GM21619 (cell line): ENCODE measurements around the gene PSMG3.
"Not testable (repeated sequence)": the region's sequence is repeated elsewhere in the genome, so short reads cannot be mapped to it uniquely, and the experiment has no call there.

Experiments used
- ATAC-seq: cut with Tn5 transposase; IDR thresholded peaks from one replicate; pipeline ENCODE4 v1.9.1; 2021; ENCODE audit not compliant: unreplicated experiment

PSMG3 gene

DNA sequence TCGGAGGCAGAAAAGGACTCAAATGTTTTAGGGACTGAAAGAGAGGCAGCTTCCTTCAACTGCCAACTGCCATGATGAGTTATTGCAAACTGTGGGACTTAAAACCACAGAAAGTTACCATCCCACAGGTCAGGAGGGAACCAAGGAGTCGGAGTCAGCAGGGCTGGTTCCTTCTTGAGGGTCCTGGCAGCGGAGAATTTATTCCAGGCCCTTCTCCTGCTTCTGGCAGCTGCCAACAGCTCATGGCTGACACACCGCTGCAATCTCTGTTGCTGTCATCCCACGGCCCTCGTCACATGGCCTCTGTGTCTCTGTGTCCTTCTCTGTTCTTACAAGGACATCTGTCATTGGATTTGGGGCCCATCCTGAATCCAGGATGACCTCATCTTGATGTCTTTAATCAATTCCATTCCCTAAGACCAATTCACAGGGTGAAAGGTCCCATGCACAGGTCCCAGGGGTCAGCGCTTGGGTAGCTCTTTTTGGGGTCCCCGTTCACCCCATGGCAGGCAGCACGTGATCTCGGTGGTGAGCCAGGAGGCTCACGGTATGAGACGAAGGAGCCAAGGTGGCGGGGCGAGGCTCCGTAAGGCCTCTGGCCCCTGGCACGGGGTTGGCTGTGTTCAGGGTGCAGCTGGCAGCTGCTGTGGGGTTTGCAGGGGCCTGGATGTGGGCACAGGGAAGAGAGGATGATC lies 27.4 kb upstream of the PSMG3 start:
- no peak for ATAC-seq

DNA sequence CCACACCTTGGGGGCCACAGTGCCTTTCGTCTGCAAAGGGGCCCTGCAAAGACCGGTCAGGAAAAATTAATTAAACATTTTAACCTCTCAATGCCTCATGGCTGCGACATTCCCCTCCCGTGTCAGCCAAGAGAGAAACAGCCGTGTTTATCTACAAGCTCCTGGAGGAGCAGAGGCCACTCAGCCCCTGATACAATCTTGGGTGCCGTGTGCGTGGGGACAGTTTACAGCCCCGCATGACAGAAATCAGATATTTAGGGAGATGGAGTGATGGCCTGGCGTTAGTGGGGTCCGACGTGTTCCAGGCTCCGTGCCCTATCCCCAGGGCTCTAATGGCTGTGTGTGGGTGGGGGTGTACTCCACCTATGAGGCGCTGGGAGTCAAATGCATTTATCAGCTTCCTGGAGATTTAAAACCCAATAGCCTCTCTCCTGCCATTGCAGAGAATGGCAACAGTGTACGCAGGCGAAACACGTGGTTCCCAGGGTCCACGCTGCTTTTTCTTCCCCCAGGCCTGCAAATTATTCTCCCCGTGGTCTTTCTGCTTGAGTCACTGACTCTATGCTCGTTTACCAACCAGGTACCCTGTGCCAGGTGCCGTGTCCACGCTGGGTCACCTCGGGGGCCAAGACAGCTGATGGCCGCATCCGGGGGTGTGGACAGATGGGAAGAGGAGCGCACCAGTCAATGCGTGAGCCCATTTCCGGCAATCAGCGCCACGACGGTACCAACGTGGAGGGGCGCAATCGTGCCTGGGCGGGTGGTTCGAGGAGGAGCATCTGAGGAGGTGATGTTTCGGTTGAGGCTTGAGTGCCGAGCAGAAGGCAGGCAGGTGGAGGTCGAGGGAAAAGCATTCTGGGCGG lies 26.6 kb upstream of the PSMG3 start:
- ATAC-seq, result no peak

DNA sequence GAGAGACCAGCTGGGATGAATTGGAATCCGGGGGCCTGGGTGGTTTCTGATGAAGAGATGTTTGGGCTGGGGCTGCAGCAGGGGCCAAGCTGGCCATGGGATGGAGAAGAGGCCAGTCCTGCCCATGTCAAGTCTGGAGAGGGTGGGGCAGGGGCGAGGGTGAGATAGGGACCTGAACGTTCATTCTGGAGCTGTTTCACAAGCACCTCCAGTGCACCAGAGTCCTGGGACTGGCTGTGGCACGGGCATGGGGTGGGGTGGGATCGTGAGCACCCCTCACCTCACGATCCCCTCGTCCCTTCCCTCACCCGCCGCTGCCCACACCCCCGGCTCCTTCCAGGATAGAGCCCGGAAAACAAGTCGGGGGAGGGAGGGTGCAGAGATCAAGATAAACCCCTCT lies 25.8 kb upstream of the PSMG3 start:
- ATAC-seq, result no peak

DNA sequence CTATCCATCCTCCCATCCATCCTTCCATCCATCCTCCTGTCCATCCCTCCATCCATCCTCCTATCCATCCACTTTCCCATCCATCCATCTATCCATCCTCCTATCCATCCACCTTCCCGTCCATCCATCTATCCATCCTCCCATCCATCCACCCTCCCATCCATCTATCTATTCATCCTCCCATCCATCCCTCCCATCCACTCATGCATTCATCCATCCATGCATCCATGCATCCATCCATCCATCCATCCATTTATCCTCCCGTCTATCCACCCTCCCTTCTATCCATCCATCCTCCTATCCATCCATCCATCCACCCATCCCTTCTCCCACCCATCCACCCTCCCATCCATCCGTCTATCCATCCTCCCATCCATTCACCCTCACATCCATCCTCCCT lies 25.2 kb upstream of the PSMG3 start:
- ATAC-seq, result no peak

DNA sequence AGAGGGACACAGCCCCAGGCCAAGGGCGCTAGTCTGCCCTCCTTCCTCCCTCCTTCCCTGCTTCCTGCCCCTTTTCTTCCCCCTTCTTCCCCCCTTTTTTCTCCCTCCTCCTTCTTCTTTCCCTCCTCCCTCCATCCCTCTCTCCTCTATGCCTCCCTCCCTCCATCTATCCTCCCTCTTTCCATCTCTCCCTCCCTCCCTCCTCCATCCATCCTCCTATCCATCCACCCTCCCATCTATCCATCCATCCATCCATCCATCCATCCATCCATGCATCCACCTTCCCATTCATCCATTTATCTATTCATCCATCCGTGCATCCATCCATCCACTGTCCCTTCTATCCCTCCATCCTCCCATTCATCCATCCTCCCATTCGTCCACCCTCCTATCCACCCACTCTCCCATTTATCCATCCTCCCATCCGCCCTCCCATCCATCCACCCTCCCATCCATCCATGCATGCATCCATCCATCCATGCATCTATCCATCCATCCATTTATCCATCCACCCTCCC lies 24.1 kb upstream of the PSMG3 start:
- no peak for ATAC-seq

DNA sequence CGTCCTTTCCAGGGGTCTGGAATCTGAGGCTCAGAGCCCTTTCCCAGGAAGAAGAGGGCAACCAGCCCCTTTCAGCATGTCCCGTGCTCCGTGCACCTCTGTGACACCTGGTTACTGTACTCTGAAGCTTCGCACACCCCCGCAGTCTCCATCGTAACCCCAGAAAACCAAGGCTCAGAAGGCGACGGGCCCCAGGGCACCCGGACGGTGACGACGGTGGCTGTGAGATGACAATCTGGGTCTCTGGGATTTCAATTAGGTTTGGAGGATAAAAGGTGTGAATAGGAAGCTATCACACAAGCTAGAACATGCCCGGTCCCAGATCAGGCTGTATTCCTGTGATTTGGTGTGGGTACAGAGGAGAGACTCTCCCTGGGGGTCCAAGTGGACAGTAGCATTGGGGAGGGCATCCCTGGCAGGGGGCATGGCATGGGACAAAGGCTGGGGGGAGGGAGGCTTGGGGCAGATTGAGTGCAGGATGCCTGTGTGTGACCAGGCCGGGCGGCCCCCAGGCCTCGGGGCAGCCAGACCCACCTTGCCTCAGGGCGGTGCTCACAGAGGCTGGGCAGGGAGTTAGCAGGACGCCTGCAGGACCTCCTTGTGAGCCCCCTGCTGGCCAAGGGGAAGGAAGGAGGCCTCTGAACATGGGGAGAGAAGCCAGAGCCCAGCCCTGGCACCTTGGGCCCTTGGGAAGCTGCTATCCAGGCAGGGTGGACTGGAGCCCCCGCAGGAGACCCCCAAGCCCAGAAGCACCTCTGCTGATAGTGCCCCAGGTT lies 23.4 kb upstream of the PSMG3 start:
- ATAC-seq, result no peak

DNA sequence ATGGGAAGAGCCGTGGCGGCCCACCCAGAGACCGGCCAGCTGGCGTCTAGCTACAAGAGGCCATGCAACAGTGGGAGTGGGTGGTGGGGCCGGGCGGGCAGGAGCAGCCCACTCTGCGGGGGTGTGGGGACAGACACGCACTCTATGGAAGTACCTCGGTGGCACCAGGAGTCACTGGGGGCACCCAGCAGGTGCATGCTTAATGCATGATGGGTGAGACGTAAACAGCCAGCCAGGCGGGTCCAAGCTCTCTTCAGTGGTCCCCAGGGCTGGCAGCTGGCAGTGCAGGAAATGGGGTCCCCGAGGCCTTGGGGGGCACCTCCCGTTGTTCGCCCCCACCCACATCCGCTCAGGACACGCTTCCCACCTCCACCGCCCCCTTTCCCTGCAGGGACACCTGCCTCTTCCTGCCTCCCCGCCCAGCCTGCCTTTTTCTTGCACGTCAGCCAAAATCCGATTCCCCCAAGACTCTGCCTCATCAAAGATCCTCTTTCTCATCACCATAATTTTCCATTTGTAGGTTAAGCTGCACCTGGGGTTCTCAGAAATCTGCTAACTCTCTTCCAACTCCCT lies 22.6 kb upstream of the PSMG3 start:
- no peak for ATAC-seq

DNA sequence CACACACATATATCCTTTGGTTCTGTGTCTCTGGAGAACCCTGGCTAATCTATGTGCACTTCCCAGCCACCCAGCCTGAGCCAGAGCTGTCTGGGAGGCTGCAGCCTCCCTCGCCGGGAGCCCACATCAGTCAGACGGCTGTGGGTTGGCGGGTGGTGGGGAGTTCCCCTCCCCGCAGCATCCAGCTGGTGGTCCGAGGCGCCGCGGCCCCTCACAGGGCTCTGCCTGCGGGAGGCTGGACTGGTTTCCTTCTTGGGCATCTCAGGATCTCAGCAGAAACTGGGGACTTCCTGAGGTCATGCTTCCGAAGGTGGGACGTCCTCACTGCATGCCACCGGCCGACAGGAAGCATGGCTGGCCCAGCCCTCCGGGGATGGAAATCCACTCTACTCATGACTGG lies 22.0 kb upstream of the PSMG3 start:
- ATAC-seq, result no peak

DNA sequence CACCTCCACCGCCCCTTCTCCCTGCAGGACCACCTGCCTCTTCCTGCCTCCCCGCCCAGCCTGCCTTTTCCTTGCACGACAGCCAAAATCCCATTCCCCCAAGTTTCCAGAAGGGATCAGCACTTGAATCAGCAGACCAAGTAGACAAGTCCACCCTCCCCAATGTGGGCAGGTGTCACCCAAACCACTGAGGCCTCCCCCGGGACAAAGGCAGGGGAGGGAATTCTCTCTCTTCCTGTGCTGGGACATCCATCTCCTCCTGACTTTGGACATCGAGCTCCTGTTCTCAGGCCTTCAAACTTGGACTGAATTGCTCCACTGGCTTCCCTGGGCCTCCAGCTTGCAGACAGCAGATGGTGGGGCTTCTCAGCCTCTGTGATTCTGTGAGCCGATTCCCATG lies 21.6 kb upstream of the PSMG3 start:
- ATAC-seq, result no peak

DNA sequence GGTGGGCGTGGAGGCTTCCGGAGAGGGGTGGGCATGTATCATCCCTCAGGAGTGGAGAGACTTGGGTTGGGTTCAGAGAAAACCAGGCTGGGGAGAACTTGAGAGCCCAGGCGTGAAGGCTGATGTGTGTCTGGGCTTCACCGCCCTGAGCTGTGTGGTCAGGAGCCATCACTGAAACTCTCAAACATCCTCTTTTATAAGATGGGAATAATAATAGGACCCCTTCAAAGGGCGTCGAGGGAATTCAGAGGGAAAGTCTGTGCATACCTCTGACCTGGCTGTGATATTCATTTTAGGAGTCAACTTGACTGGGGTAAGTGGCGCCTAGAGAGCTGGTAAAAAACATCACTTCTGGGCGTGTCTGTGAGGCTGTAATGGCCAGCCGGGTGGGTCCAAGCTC lies 21.1 kb upstream of the PSMG3 start:
- ATAC-seq, result no peak

DNA sequence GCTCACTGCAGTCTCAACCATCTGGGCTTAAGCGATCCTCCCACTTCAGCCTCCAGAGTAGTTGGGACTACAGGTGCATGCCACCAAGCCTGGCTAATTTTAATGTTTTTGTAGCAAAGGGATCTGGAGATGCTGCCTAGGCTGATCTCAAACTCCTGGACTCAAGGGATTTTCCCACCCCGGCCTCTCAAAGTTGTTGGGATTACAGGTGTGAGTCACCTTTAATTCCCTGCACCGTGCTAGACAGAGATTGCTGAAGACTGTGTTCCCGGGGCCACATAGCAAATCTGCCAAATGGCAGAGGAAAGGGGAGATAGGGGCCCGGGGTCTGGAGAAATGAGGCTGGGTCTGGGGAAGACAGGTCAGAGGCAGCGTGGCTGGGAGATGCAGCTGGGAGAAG lies 20.6 kb upstream of the PSMG3 start:
- ATAC-seq, result no peak

DNA sequence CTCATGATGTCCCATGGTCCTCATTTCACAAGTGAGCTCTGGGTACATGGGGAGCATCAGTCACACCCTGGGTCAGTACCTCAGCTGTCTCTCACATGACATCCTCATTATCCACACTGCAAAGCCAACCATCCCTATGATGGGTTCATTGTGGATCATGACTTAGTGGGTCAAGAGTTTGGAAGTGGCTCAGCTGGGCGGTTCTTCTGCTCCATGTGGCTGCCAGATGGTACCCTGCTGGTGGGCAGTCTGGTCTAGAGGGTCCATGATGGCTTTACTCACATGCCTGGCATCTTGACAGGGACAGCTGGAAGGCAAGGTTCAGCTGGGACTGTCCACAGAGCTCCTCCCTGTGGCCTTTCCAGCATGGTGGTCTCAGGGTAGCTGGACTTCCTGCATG lies 19.1 kb upstream of the PSMG3 start:
- no peak for ATAC-seq

DNA sequence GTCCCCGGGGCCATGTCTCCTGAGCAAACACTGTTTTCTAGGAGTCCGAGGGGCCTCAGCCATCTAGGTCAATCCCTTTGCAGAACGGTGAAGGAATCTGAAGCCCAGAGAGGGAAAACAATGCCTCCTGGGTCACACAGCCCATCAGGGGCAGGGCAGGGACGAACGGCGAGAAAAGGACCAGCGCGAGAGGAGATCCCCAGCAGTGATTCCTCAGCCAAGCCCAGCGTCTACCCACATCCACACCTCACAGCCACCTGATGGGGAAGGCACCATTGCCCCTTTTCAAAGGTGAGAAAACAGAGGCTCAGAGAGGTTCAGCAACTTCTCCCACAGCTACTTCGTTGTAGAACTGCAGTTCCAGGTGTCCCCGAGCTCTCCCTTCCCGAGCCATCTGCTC lies 17.9 kb upstream of the PSMG3 start:
- no peak for ATAC-seq

DNA sequence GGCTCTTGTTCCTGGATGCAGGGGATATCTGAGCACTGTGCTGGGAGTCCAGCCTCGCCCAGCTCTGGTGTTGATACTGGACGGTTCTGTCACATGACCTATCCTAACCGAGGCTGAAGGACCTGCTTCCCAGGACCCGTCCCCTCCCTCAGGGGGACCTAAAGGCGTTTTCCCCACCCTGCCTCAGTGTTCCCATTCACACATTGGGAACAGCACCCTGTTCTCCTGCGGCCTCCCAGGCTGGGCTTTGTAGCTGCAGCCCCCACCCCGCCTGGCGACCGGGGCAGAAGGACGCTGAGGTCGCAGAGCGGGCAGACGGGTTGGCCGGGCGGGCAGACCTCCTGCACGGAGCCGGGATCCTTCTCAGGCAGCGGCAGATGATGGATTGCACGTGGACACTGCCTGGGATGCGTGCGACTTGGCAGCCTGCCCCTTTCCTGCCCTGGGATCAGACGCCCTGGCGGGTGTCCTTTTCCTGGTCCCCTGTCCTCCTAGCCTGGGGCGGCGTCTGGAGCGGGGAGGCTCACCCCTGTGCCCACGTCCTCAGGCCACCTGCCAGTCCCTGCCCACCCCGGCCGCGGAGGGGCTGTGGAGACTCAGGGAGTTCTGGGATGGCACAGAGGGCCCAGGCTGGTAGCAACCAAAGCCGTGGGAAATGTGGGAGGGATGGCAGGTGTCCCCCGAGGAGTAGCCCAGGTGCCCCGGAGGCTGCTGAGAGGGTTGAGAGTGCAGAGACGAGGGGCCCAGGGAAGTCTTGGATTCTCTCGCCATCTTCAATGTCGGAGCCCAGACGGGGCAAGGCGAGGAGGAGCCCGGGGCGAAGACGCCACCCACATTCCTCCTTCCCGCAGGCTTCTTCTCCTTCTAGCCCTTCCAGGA lies 17.2 kb upstream of the PSMG3 start:
- ATAC-seq, result no peak

DNA sequence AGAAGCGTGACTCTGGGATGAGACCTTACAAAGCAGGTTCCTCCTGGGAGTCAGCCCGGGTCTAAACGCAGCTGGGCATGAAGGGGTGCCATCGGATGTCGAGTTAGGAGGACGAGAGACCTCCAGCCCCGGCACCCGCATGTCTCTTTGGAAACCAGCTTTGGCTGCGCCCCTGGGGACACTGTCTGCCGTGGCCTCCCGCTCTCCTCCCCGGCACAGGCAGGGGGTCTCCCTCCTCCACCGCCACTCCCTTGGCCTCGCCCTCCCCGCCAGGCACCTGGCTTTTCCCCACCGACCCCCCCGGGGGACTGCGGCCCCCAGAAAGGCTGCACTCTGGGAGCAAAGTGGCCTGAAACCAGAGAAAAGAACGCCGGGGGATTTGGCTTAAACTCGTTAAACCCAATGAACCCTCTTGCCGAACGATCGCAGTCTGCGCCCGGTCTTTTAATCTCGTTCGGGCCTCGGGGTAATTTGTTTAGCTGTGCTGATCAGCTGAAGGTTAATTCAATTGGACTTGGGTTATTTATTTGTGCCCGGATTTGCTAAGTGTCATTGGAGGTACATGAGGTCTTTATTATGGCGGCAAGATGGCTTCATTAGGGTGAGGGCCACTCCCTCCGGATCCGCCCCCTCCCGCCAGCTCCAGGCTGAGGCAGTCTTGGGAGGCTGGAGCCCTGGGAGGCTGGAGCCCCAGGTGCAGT lies 16.4 kb upstream of the PSMG3 start:
- no peak for ATAC-seq

DNA sequence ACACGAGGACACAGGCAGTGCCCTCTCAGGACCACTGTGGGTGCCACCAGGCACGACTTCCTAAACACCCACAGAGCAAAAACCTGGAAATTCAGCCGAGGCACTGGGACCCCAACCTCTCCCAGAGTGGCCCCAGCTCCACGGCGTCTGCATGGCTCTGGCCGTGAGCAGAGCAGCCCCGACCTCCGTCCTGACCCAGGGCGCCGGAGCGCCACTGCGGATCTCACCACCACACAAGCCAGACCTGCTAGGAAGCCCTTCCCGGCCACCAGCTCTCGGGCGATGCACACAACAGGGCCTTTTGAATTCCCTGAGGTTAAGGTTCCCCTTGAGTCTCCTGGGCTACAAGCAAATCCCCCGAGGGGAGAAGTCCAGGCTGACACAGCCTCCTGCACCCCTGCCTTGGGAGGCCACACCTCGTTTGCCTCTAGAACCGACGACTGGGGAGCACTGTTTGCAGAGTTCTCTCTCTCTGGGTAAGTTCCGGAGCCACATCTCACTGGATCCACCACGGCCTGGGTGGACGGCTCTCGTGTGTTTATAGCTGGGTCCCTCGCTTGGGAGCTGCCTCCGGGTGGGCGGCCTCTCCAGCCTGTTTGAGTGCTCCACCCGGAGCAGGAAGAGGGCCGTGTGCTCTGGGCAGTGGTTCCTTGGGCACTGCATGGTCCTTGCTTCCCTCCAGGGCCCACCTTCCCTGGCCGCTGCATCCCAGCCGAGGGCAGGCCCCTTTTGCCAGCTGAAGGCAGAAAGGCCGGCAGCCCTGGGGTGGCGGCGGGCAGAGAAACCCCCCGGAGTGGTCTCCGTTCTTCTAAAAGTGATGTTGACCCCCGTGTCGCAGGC lies 15.5 kb upstream of the PSMG3 start:
- ATAC-seq, result no peak

DNA sequence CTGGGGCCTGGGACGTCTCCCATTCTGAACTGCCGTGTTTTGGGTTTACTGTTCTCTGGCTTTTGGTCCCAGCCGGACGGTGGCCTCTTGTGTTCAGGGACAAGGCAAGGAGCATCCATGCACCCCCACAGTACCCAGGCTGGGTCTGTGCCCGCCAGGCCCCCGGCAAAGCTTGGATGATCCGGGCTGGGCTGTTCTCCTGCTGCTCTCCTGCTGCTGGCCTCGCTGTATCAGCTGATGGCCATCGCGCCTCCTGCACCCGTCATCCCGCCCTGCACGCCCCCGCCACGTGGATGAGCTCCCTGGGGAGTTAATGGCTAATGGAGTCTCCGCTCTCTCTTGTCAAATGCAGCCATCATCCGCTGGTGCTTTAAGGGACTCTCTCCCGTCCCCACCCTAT lies 14.9 kb upstream of the PSMG3 start:
- no peak for ATAC-seq

DNA sequence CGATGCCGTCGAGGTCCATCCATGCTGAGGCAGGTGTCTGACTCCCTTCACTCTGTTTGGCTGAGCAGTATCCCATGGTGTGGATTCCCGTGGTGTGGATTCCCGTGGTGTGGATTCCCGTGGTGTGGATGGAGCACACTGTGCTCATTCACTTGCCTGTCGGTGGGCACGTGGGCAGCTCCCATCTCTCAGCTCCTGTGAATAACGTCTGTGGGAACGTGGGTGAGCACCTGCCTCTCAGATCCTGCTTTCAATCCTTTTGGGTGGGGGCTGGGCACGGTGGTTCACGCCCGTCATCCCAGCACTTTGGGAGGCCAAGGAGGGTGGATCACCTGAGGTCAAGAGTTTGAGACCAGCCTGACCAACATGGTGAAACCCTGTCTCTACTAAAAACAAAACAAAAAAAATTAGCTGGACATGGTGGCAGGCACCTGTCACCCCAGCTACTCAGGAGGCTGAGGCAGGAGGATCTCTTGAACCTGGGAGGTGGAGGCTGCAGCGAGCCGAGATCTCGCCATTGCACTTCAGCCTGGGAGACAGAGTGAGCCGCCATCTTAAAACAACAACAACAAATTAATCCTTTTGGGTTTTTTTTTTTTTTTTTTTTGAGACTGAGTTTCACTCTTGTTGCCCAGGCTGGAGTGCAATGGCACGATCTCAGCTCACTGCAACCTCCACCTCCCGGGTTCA lies 13.6 kb upstream of the PSMG3 start:
- ATAC-seq, result not testable (repeated sequence)
